WI38 (cell line): Measurements from ENCODE around the gene EHD4.

ENCODE experiments used
- H3K4me3 ChIP-seq: 2 replicates; pipeline ENCODE4 v1.5.1; 2011; ENCODE audit warnings: low read depth, mild to moderate bottlenecking, control low read depth, low read length
- TF ChIP-seq, protein P1 (sequence below): IDR thresholded peaks from 2 replicates; pipeline ENCODE4 v1.5.1; 2012; ENCODE audit warnings: low read depth, mild to moderate bottlenecking, control low read depth, low read length

The EHD4 gene

DNA sequence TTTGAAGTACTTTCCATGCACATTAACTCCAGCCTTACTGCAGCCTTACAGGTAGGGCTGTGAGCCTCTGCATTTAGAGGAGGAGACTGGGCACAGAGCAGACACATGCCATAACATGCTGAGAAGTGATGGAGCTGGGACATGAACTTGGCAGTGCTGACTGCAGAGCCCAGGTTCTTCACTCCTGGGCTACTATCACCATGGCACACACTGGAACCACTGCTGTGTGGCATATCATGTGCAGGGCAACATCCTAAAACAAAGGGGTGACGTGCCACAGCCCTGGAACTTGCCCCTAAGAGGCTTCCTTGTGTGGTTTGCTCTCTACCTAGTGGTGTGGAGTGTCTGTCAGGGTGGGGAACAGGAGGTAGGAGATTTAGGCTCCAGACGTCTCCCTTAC is 25.4 kb downstream of the EHD4 start:
- no peak overlapping the region for H3K4me3 ChIP-seq
- TF ChIP-seq, protein P1, sequence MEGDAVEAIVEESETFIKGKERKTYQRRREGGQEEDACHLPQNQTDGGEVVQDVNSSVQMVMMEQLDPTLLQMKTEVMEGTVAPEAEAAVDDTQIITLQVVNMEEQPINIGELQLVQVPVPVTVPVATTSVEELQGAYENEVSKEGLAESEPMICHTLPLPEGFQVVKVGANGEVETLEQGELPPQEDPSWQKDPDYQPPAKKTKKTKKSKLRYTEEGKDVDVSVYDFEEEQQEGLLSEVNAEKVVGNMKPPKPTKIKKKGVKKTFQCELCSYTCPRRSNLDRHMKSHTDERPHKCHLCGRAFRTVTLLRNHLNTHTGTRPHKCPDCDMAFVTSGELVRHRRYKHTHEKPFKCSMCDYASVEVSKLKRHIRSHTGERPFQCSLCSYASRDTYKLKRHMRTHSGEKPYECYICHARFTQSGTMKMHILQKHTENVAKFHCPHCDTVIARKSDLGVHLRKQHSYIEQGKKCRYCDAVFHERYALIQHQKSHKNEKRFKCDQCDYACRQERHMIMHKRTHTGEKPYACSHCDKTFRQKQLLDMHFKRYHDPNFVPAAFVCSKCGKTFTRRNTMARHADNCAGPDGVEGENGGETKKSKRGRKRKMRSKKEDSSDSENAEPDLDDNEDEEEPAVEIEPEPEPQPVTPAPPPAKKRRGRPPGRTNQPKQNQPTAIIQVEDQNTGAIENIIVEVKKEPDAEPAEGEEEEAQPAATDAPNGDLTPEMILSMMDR: no peak

DNA sequence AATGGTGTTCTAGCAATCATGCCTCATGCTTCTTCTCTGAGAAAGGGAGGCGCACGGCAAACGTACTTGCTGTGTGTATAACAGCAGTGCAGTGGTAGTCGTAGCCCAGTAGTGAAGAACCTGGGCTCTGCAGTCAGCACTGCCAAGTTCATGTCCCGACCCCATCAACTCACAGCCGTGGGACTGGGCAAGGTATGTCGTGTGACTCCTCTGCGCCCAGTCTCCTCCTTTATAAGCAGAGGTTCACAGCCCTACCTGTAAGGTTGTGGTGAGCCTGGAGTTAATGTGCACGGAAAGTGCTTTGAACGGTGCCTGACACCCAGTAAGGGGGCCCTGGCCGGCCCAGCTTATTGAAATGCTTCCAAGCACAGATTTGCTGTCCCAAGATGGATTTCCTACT is 26.6 kb downstream of the EHD4 start:
- TF ChIP-seq, protein P1: no peak
- H3K4me3 ChIP-seq: no peak overlapping the region

DNA sequence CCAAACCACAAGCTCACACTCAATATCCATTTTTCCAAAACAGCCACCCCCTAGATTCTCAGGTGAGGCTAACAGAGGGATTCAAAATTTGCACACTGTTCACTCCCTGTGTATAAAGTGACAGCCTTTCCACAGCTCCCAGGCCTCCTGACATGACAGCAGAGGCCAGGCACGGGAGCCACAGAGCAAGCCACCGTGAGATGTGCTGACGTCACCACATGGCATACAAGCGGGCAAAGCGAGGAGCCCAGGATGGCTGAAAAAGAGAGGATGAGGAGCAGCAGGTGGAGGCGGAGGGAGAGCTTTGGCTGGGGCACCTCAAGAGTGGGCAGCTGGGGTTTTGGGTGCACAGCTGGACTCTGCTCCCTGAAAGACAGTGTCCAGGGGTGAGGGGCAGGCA is 27.1 kb downstream of the EHD4 start:
- no peak overlapping the region for H3K4me3 ChIP-seq
- TF ChIP-seq, protein P1: no peak

DNA sequence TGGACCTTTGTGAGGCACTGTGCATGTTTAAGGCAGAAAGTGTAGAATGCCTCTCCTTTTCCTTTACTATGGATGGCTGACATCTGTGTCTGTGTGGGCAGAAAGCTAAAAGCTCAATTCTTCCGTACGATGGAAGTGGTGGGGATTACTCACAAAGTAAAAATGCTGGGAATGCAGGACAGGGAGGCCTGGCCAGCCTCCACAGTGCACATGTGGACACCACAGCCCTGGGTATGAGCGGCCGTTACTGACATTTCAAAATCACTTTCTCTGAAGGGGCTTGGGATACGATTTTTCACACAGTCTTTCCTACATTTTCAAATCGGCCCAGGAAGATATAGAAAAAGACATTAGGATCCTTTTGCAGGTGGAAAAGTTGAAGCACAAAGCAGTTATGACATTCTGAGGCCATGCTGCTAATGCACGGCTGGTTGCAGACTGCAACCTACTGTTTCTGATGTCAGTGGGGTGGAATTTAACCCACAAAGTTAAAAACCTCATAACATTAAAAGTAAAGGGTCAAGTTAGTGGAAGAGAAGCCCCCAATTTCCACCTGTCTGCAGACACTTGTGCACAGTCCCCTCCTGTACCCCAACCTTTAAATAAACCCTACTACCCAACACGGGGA is 27.9 kb downstream of the EHD4 start:
- H3K4me3 ChIP-seq: peak overlapping the region; percentile 40
- TF ChIP-seq, protein P1: no peak

DNA sequence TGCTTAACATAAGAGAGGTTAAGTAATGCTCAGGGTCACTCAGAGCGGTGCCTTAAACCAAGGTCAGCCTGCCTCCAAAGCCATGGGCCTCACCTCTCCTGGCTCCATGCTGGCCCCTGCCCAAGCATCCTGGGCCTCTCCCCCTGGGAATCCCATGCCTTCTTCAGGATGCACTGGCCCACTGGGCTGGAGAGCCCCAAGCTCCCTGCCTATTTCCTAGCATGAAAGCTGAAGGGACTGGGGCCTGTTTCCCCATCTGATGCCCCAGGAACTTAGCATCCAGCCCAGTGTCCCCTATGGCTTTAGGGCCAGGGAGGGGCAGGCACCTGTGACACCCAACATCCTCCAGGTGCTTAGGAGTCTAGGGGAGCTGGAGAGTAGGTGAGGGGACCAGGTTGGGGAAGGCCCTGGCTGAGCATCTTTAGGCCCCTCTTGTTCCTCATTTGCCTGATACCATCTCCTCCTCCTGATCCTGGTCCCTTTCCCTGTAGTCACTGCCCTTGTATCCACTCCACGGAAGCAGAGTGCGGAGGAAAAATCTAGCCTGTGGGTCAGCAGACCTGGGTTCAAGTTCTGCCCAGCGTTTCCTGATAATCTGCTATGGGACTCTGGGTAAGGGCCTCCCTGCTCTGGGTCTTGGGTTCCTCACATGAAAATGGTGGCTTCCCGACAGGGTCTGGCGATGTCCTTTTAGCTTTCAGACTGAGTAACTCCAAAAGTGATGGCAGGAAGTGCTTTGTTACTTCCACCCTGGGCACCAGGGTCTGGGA is 28.6 kb downstream of the EHD4 start:
- TF ChIP-seq, protein P1: no peak
- H3K4me3 ChIP-seq: no peak overlapping the region; the same call in 1 of the 2 replicates

DNA sequence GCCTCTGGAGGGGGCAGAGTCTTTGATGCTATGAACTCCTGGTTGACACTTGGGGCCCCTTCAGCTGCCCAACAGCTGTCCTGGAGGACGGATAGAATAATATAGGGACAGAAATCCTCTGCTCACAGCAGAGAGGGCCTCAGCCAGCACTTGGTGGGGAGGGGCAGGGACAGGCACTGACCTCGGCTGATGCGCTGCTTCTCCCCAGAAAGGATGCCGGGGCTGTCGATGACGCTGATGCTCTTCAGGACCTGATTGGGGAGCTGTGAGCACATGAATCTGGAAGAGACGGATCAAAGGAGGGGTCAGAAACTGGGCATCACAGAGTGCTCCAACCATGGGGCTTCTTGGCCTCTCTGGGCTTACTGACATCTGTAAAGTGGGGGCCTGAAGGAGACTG is 29.5 kb downstream of the EHD4 start:
- no peak overlapping the region for H3K4me3 ChIP-seq
- TF ChIP-seq, protein P1: no peak
